ENCODE results near the gene SPOCK3. TPM values are rescaled to one million over a fixed set of nuclear protein-coding genes. Genes with fewer than 3 reads are reported as not detected.

SPOCK3 gene
- total and polyA plus RNA-seq, 10 of the 15 experiments (the other 5 are each of a cell fraction or from before 2014, with no cell fraction given) = 0.06 to 0.39 (median 0.09) TPM; not detected in 5

DNA sequence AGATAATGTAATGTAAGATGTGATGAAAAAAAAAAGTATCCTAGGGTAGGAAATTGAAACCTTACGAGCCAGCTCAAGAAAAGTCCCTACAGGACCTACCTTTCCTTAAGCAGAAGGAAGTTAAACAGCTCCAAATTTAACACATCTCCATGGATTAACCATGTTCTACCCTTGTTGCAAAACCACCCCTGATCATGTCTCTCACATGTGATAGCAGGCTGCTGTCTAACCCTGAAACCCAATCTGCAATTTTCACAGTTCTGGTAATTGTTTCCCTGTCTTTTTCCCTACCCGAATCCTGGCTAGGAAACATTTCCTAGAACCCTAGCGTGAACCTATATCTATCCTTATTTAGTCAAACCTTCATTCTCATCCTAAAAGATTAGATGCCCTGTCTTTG, 198.9 kb downstream of the SPOCK3 start (continued):
- no peak for TF ChIP-seq RAD51 (IDR thresholded peaks at IDR 0.05)
- no peak for TF ChIP-seq FOXM1 (IDR thresholded peaks at IDR 0.05; ENCODE audit: low read depth, low read length)
- TF ChIP-seq E4F1 (IDR thresholded peaks at IDR 0.05; ENCODE audit: borderline replicate concordance, partially characterized antibody) = no peak
- no peak for TF ChIP-seq POLR2A (IDR thresholded peaks at IDR 0.05; ENCODE audit: low read depth, low read length)

- H3K79me2 ChIP-seq (ENCODE audit: control insufficient read depth, insufficient read depth, low read length) = no peaks in the 10 kb centered on the region
- H3K9me3 ChIP-seq (replicated peaks; ENCODE audit: control insufficient read depth, insufficient read depth, low read length) = no peaks in the 10 kb centered on the region
- no peaks in the 10 kb centered on the region for H4K20me1 ChIP-seq (ENCODE audit: control insufficient read depth, insufficient read depth)
- CTCF ChIA-PET = interaction anchor here (1.2 to 1.3 kb wide), 2 partner anchors 11 to 587 kb away, joined by 4 read pairs; no protein-coding TSS in a partner anchor
- H3K4me3 ChIP-seq = no peak overlapping the region
- DNase-seq (ENCODE audit: low read depth, low spot score) = no peak
- 19% methylated on average over 2 of the region's 2 CpGs for WGBS (ENCODE audit: insufficient coverage, insufficient replicate concordance, low lambda C conversion rate, missing lambda C conversion rate)
- POLR2A ChIA-PET = no interaction called here
- H3K36me3 ChIP-seq (ENCODE audit: control insufficient read depth in 2 of 2, insufficient read depth in 2 of 2, low read length in 1 of 2) = no peaks in the 10 kb centered on the region
- H3K4me2 ChIP-seq (ENCODE audit: control insufficient read depth, insufficient read depth) = no peak overlapping the region
- intact Hi-C loops (cut with micrococcal nuclease; ENCODE audit: unreplicated experiment) (no loop called here), in situ Hi-C loops (cut with MboI) (no loop called here)
- SMC1A ChIA-PET (ENCODE audit: uncharacterized antibody, unreplicated experiment) = interaction anchor here (1.5 to 6.1 kb wide), 2 partner anchors 11 to 12 kb away, joined by 4 to 32 read pairs; no protein-coding TSS in a partner anchor
- RAD21 ChIA-PET (ENCODE audit: unreplicated experiment) = interaction anchor here (1.5 kb wide), 1 partner anchor 18 kb away, joined by 3 read pairs; no protein-coding TSS in a partner anchor
- BruUV-seq (replicated peaks) = no TSS peak
- no peak overlapping the region for H3K9ac ChIP-seq (ENCODE audit: control insufficient read depth, insufficient read depth, low read length)
- H3K27me3 ChIP-seq (replicated peaks in 1 of 2; ENCODE audit: control insufficient read depth in 2 of 2, insufficient read depth in 2 of 2, low read length in 1 of 2) = no peaks in the 10 kb centered on the region
- no peak overlapping the region for H3K27ac ChIP-seq (ENCODE audit: control insufficient read depth, insufficient read depth)
- no peak overlapping the region for H2AFZ ChIP-seq (ENCODE audit: control insufficient read depth, low read depth, low read length)
- no peak for FAIRE-seq
- no peaks in the 10 kb centered on the region for H3K4me1 ChIP-seq (ENCODE audit: control insufficient read depth, insufficient read depth, low read length)
- no peak for ATAC-seq
- TF ChIP-seq SPI1 (IDR thresholded peaks at IDR 0.05; ENCODE audit: borderline replicate concordance, insufficient read depth, low read depth, low read length) = no peak
- TF ChIP-seq, protein P1, sequence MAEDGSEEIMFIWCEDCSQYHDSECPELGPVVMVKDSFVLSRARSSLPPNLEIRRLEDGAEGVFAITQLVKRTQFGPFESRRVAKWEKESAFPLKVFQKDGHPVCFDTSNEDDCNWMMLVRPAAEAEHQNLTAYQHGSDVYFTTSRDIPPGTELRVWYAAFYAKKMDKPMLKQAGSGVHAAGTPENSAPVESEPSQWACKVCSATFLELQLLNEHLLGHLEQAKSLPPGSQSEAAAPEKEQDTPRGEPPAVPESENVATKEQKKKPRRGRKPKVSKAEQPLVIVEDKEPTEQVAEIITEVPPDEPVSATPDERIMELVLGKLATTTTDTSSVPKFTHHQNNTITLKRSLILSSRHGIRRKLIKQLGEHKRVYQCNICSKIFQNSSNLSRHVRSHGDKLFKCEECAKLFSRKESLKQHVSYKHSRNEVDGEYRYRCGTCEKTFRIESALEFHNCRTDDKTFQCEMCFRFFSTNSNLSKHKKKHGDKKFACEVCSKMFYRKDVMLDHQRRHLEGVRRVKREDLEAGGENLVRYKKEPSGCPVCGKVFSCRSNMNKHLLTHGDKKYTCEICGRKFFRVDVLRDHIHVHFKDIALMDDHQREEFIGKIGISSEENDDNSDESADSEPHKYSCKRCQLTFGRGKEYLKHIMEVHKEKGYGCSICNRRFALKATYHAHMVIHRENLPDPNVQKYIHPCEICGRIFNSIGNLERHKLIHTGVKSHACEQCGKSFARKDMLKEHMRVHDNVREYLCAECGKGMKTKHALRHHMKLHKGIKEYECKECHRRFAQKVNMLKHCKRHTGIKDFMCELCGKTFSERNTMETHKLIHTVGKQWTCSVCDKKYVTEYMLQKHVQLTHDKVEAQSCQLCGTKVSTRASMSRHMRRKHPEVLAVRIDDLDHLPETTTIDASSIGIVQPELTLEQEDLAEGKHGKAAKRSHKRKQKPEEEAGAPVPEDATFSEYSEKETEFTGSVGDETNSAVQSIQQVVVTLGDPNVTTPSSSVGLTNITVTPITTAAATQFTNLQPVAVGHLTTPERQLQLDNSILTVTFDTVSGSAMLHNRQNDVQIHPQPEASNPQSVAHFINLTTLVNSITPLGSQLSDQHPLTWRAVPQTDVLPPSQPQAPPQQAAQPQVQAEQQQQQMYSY (CRISPR knock-in tag; IDR thresholded peaks at IDR 0.05) = no peak
- TF ChIP-seq YY1 (IDR thresholded peaks at IDR 0.05; ENCODE audit: low read depth, low read length) = no peak
- no peak for TF ChIP-seq MAX (IDR thresholded peaks at IDR 0.05; ENCODE audit: low read depth, low read length)
- TF ChIP-seq MTA2 (IDR thresholded peaks at IDR 0.05; ENCODE audit: low read depth) = no peak
- no peak for TF ChIP-seq ZBTB33 (IDR thresholded peaks at IDR 0.05)
- no peak for TF ChIP-seq DPF2 (IDR thresholded peaks at IDR 0.05)
Measured at GRCh38 chr4:167034983-167035382, 199.3 kb downstream of the SPOCK3 start.

Data from GM12878 (cell line).